Esophagus muscularis mucosa (tissue), 4 donors: Measurements from ENCODE around the gene SDK1.

ENCODE experiments used
- CTCF ChIP-seq, 3 experiments: fragments of 200-600 bp in 2 of 3; fragments of 450-650 bp in 1 of 3; sonication (generic) in 2 of 3; IDR thresholded peaks; one replicate each; pipeline ENCODE4 v1.5.1; 2017 to 2019; ENCODE audit warnings: antibody characterized with exemption in 3 of 3, mild to moderate bottlenecking in 2 of 3, moderate library complexity in 1 of 3
- EP300 ChIP-seq: sonication (generic); formaldehyde crosslinking; IDR thresholded peaks from one replicate; pipeline ENCODE4 v1.6.1; 2017; ENCODE audit warnings: antibody characterized with exemption
- POLR2A ChIP-seq: fragments of 450-650 bp; IDR thresholded peaks from one replicate; pipeline ENCODE4 v1.6.1; 2017; ENCODE audit warnings: antibody characterized with exemption, moderate library complexity, mild to moderate bottlenecking, low read depth
- POLR2AphosphoS5 ChIP-seq, 2 donors: sonication (generic); formaldehyde crosslinking; IDR thresholded peaks; one replicate each; pipeline ENCODE4 v1.6.1; 2017; ENCODE audit warnings: antibody characterized with exemption in 2 of 2

DNA sequence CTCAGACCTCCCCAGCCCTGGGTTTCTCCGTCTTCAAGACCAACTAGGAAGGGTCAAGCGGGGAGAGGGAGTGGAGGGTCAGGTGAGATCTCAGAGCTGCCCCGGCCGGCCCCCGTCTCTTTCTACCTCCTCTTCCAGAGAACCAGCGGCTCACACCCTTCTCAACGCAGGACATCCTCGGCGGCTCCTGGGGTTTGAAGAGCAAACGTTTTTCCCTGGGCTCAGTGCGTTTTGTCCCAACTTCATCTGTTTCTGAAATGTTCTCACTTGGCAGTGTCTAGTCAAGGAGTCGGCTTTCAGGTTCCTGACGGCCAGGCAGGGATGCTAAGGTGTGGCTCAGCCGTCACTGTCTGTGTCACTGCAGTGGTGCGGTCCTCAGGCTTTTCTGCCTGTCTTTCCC is 964.6 kb downstream of the SDK1 start:
- TF ChIP-seq CTCF (IDR thresholded peaks at IDR 0.05) = no peak
- no peak for TF ChIP-seq EP300
- TF ChIP-seq POLR2A = no peak
- TF ChIP-seq POLR2AphosphoS5 (IDR thresholded peaks at IDR 0.05) = no peak
